Measurements from ENCODE around the gene RRAD. TPM values are rescaled to one million over a fixed set of nuclear protein-coding genes. Genes with fewer than 3 reads are reported as not detected.
"Not testable (repeated sequence)": the region's sequence is repeated elsewhere in the genome, so short reads cannot be mapped to it uniquely, and the experiment has no call there.

RRAD gene
- total RNA-seq (under 1 TPM; 0.14 to 0.50 TPM), polyA plus RNA-seq (under 1 TPM; 0.58 to 0.61 TPM)

GRCh38 chr16:66925322-66925840 lies at the start of gene RRAD:
TSS of gene RRAD (minus strand) at chr16:66925535. CDS start at chr16:66925179, 356 bp downstream.
- H3K27ac ChIP-seq (ENCODE audit: low read depth in 1 of 2, low read length in 2 of 2), result peak within 1 kb of the TSS in 1 of 2 donors; percentile 19
- TF ChIP-seq EGR1 (IDR thresholded peaks at IDR 0.05; ENCODE audit: low read depth in 2 of 2) (peak in 1 of 2 donors; percentile 23), RXRA (IDR thresholded peaks at IDR 0.05) (no peak), YY1 (IDR thresholded peaks at IDR 0.05) (no peak), ZBTB33 (IDR thresholded peaks at IDR 0.05) (no peak), RAD21 (IDR thresholded peaks at IDR 0.05) (no peak)
- DNase-seq (ENCODE audit: low spot score), result no peak
- WGBS, result 15% methylated on average over 42 of the region's 42 CpGs
- no peak within 1 kb of the TSS for H3K9ac ChIP-seq (ENCODE audit: low read depth in 1 of 2, low read length in 2 of 2)
- no peaks in the 10 kb centered on the region for H3K9me3 ChIP-seq (ENCODE audit: control insufficient read depth in 4 of 4, low read length in 3 of 4)
- no peaks in the 10 kb centered on the region for H3K27me3 ChIP-seq (ENCODE audit: control insufficient read depth in 4 of 4, insufficient read depth in 4 of 4, low read length in 3 of 4)
- peaks cover 2 to 14% (median 6%) of the 10 kb centered on the region in 4 donors for H3K4me1 ChIP-seq (ENCODE audit: control insufficient read depth in 4 of 4, insufficient read depth in 4 of 4, low read length in 3 of 4)
- peak within 1 kb of the TSS in 1 of 3 donors; percentile 27 for H3K4me3 ChIP-seq (ENCODE audit: low read depth in 1 of 3, low read length in 3 of 3)
- H3K36me3 ChIP-seq (ENCODE audit: control insufficient read depth in 4 of 4, insufficient read depth in 3 of 4, low read depth in 1 of 4, low read length in 3 of 4), result no peaks in the 10 kb centered on the region

GRCh38 chr16:66974932-66975246 lies 49.6 kb upstream of the RRAD start:
- 75% methylated on average over 11 of the region's 11 CpGs for WGBS

DNA sequence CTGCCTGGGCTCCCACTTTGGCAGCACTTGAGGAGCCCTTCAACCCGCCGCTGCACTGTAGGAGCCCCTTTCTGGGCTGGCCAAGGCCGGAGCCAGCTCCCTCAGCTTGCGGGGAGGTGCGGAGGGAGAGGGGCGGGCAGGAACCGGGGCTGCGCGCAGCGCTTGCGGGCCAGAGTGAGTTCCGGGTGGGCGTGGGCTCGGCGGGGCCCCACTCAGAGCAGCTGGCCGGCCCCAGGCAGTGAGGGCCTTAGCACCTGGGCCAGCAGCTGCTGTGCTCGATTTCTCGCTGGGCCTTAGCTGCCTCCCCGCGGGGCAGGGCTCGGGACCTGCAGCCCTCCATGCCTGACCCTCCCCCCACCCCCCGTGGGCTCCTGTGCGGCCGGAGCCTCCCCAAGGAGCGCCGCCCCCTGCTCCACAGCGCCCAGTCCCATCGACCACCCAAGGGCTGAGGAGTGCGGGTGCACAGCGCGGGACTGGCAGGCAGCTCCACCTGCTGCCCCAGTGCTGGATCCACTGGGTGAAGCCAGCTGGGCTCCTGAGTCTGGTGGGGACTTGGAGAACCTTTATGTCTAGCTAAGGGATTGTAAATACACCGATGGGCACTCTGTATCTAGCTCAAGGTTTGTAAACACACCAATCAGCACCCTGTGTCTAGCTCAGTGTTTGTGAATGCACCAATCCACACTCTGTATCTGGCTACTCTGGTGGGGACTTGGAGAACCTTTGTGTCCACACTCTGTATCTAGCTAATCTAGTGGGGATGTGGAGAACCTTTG lies 49.0 kb upstream of the RRAD start:
- H3K4me1 ChIP-seq (ENCODE audit: control insufficient read depth in 4 of 4, insufficient read depth in 4 of 4, low read length in 3 of 4), result peaks cover 0 to 14% (median 7%) of the 10 kb centered on the region in 4 donors
- not testable (repeated sequence) for H3K36me3 ChIP-seq (ENCODE audit: control insufficient read depth in 4 of 4, insufficient read depth in 3 of 4, low read depth in 1 of 4, low read length in 3 of 4); H3K27ac ChIP-seq (ENCODE audit: low read depth in 1 of 2, low read length in 2 of 2); H3K27me3 ChIP-seq (ENCODE audit: control insufficient read depth in 4 of 4, insufficient read depth in 4 of 4, low read length in 3 of 4); H3K9ac ChIP-seq (ENCODE audit: low read depth in 1 of 2, low read length in 2 of 2); H3K4me3 ChIP-seq (ENCODE audit: low read depth in 1 of 3, low read length in 3 of 3); H3K9me3 ChIP-seq (ENCODE audit: control insufficient read depth in 4 of 4, low read length in 3 of 4); DNase-seq (ENCODE audit: low spot score)
- 90% methylated on average over 32 of the region's 32 CpGs for WGBS

More at GRCh38 chr16:66974932-66975246, 49.6 kb upstream of the RRAD start:
- H3K4me1 ChIP-seq (ENCODE audit: control insufficient read depth in 4 of 4, insufficient read depth in 4 of 4, low read length in 3 of 4), result peaks cover 0 to 15% (median 7%) of the 10 kb centered on the region in 4 donors
- not testable (repeated sequence) for H3K27ac ChIP-seq (ENCODE audit: low read depth in 1 of 2, low read length in 2 of 2); DNase-seq (ENCODE audit: low spot score); H3K27me3 ChIP-seq (ENCODE audit: control insufficient read depth in 4 of 4, insufficient read depth in 4 of 4, low read length in 3 of 4); H3K4me3 ChIP-seq (ENCODE audit: low read depth in 1 of 3, low read length in 3 of 3); H3K9me3 ChIP-seq (ENCODE audit: control insufficient read depth in 4 of 4, low read length in 3 of 4); H3K36me3 ChIP-seq (ENCODE audit: control insufficient read depth in 4 of 4, insufficient read depth in 3 of 4, low read depth in 1 of 4, low read length in 3 of 4); H3K9ac ChIP-seq (ENCODE audit: low read depth in 1 of 2, low read length in 2 of 2)

GRCh38 chr16:66973716-66974115 lies 48.4 kb upstream of the RRAD start:
- H3K27me3 ChIP-seq (ENCODE audit: control insufficient read depth in 4 of 4, insufficient read depth in 4 of 4, low read length in 3 of 4), result no peaks in the 10 kb centered on the region
- H3K9me3 ChIP-seq (ENCODE audit: control insufficient read depth in 4 of 4, low read length in 3 of 4), result no peaks in the 10 kb centered on the region
- H3K9ac ChIP-seq (ENCODE audit: low read depth in 1 of 2, low read length in 2 of 2), result no peak overlapping the region
- no peak overlapping the region for H3K4me3 ChIP-seq (ENCODE audit: low read depth in 1 of 3, low read length in 3 of 3)
- TF ChIP-seq SP1 (IDR thresholded peaks at IDR 0.05) (no peak), FOXA2 (IDR thresholded peaks at IDR 0.05) (no peak), RXRA (IDR thresholded peaks at IDR 0.05) (no peak), FOXA1 (IDR thresholded peaks at IDR 0.05) (no peak), HNF4A (conservative IDR thresholded peaks at IDR 0.05) (no peak), GABPA (IDR thresholded peaks at IDR 0.05 in 1 of 2, conservative IDR thresholded peaks at IDR 0.05 in 1 of 2) (no peak), MAX (IDR thresholded peaks at IDR 0.05) (no peak), TAF1 (conservative IDR thresholded peaks at IDR 0.05) (no peak), EGR1 (IDR thresholded peaks at IDR 0.05; ENCODE audit: low read depth in 2 of 2) (no peak), YY1 (IDR thresholded peaks at IDR 0.05) (no peak), ZBTB33 (IDR thresholded peaks at IDR 0.05) (no peak), CTCF (IDR thresholded peaks at IDR 0.05; ENCODE audit: low read depth, low read length, missing input control) (no peak), HNF4G (IDR thresholded peaks at IDR 0.05) (no peak)
- TF ChIP-seq, protein P1, sequence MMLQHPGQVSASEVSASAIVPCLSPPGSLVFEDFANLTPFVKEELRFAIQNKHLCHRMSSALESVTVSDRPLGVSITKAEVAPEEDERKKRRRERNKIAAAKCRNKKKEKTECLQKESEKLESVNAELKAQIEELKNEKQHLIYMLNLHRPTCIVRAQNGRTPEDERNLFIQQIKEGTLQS (IDR thresholded peaks at IDR 0.05), result no peak
- no peak overlapping the region for H3K27ac ChIP-seq (ENCODE audit: low read depth in 1 of 2, low read length in 2 of 2)
- no peak for DNase-seq (ENCODE audit: low spot score)
- peaks cover 0 to 8% (median 6%) of the 10 kb centered on the region in 4 donors for H3K36me3 ChIP-seq (ENCODE audit: control insufficient read depth in 4 of 4, insufficient read depth in 3 of 4, low read depth in 1 of 4, low read length in 3 of 4)
- peaks cover 0 to 14% (median 10%) of the 10 kb centered on the region in 4 donors for H3K4me1 ChIP-seq (ENCODE audit: control insufficient read depth in 4 of 4, insufficient read depth in 4 of 4, low read length in 3 of 4)
- WGBS, result 87% methylated on average over 6 of the region's 6 CpGs

Measured in liver (tissue), 9 donors.